ENCODE measurements around the gene ARAP3.

The ARAP3 gene

DNA sequence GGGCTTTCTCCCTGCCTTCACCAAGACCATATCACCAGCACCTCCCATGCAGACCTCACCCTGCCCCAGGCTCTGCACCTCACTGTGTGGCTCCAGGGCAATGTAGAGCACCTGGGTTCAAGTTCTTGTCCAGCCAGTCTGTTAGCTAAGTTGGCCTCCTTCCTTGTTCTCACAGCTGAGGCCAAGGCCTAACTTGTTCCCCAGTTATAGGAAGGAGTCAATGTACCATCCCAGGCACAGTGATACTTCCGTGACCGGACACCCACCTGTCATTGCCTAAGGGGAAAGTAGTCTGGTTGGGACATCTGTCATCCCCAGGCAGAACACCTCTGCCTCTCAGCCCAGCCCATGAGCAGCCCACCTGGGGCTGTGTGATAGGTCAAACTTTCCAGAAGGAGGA is 14.4 kb upstream of the ARAP3 start:
- peak overlapping the region; percentile 33 for H3K27ac ChIP-seq
- TF ChIP-seq, protein P1, sequence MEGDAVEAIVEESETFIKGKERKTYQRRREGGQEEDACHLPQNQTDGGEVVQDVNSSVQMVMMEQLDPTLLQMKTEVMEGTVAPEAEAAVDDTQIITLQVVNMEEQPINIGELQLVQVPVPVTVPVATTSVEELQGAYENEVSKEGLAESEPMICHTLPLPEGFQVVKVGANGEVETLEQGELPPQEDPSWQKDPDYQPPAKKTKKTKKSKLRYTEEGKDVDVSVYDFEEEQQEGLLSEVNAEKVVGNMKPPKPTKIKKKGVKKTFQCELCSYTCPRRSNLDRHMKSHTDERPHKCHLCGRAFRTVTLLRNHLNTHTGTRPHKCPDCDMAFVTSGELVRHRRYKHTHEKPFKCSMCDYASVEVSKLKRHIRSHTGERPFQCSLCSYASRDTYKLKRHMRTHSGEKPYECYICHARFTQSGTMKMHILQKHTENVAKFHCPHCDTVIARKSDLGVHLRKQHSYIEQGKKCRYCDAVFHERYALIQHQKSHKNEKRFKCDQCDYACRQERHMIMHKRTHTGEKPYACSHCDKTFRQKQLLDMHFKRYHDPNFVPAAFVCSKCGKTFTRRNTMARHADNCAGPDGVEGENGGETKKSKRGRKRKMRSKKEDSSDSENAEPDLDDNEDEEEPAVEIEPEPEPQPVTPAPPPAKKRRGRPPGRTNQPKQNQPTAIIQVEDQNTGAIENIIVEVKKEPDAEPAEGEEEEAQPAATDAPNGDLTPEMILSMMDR (conservative IDR thresholded peaks at IDR 0.05), result no peak
- no peak for TF ChIP-seq ZFX (IDR thresholded peaks at IDR 0.05)

DNA sequence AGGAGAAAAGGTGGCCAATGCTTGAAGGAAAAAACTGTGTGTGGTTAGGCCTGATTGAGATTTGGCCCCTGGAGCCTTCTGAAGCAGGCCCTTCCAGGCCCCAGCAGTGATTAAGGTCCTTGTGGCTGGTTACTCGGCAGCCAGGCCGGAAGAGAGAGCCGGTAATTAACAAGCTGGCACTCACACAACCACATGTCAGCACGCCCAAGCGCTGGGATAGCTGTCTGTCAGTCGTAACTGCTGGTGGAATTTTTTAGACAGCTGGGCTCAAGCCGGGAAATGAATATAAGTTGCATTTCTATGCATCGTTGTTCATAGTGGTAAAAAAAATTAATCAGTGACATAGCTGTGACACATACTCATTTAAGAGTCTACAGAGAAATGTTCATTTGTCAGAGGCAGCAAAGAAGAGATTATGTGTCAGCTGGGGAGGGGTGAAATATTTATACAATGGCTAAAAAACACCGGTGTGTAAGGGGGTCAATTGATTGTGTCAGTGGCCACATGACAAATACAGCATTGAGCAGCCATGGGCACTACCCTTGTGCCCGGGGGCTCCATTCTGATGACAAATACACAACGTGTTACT is 13.7 kb upstream of the ARAP3 start:
- H3K27ac ChIP-seq, result peak overlapping the region; percentile 33
- TF ChIP-seq, protein P1 (conservative IDR thresholded peaks at IDR 0.05), result no peak
- TF ChIP-seq ZFX (IDR thresholded peaks at IDR 0.05), result no peak

DNA sequence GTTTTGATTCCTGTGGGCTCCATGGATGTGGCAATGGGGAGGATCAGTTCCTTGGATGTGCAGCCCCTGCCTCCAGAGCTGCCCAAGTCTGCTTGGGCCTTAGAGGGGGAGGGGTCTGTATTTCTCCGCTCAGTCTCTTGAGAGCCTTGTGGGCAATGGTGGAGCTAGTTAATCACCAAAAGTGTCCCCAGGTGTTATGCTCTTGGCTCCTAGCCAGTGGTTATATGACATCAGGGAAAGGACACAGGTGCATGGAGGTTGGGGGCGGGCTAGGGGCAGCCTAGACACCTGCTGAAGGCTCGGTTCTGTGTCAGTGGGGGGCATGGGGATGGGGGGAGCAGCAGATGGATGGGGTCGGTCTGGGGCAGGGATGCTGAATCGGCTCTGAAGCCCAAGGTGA is 12.4 kb upstream of the ARAP3 start:
- no peak overlapping the region for H3K27ac ChIP-seq
- TF ChIP-seq ZFX (IDR thresholded peaks at IDR 0.05), result no peak
- TF ChIP-seq, protein P1 (conservative IDR thresholded peaks at IDR 0.05), result no peak

DNA sequence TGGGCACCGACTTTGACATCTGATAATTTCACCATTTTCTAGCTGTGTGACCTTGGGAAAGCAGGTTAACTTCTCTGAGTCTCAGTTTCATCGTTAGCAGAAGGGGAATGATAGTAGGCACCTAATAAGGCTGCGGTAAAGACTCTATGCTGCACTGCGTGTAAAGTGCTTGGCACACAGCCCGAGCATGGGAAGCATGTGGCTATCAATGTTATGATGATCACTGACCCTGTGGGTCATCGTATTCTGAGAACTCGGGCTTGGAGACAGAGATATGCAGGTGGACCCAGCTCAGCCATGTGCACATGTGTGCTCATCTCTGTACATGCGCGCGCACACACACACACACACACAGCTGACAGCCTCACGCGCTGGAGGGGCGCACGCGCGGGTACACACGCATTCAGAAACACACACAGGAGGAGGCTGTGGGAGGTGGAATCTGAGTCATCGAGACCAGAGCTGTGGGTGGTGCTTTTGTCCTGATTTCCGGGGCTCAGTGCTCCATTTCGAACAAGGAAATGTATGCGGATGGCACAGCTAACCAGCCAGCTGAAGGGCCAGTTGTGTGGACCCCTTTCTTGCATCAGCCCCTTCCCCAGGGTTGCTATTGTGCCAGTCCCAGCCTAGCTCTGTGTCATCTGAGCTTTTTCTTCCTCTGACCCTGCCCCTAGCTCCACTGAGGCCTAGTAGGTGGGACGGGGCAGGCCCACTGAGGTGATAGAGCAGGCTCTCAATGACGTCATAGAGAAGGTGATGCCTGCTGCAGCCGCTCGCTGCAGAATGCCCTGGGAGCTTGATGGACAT is 11.1 kb upstream of the ARAP3 start:
- no peak overlapping the region for H3K27ac ChIP-seq
- TF ChIP-seq, protein P1 (conservative IDR thresholded peaks at IDR 0.05), result no peak
- TF ChIP-seq ZFX (IDR thresholded peaks at IDR 0.05), result no peak

DNA sequence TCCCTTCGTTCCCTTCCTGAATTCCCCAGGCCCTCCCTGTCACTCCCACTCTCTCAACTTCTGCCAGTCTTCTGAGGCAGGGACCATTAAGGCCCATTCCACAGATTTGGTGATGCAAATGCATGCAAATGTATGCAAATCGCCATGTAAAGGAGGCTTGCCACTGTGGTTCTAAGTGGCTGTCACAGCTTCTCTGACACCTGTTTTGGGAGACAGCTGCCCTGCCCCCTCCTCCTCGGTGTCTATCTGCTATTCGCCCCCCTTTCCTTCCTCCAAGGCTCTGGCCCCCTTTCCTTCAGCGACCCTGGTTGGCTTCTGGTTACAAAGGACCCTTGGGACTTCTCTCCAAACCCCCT is 10.5 kb upstream of the ARAP3 start:
- TF ChIP-seq, protein P1 (conservative IDR thresholded peaks at IDR 0.05), result no peak; the same call in 1 of the 2 replicates
- no peak for TF ChIP-seq ZFX (IDR thresholded peaks at IDR 0.05)
- no peak overlapping the region for H3K27ac ChIP-seq

DNA sequence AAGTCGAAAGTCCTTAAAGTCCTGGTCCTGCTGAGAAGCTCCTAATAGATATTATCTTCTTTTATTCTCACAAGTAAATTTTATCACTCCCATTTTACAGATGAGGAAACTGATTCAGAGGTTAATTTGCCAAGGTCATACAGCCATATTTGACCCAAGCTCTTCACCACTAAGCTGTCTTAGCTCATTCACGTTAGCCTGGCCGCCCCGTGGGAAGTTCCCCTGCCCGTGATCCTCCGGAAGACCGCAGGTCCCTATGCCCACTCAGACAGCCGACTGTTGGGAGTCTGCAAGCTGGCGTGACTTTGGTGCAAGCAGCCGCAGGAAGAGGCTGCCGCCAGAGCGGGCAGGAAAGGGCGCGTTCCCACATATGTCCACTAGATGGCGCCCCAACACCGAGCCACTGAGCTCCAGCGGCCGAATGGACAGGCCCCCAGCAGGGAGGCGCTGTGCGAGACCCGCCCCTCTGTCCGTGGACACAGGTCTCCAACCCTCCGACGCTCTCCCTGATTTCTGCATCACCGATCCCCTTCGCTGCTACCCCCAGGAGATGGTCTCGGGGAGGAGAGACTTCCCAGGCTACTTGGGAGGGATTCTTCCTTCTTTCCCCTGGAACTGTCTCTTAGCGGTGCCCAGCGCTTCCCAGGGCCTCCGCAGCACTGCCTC is 10.0 kb upstream of the ARAP3 start:
- no peak for TF ChIP-seq ZFX (IDR thresholded peaks at IDR 0.05)
- TF ChIP-seq, protein P1 (conservative IDR thresholded peaks at IDR 0.05), result peak; percentile 98

GRCh38 chr5:141691286-141691866 is 9.3 kb upstream of the ARAP3 start:
- no peak overlapping the region for H3K27ac ChIP-seq
- TF ChIP-seq, protein P1 (conservative IDR thresholded peaks at IDR 0.05), result no peak
- no peak for TF ChIP-seq ZFX (IDR thresholded peaks at IDR 0.05)

More for the DNA sequence above, 10.0 kb upstream of the ARAP3 start:
- H3K27ac ChIP-seq, result no peak overlapping the region

Data from C4-2B (cell line).